ENCODE results near the gene EFHC1. TPM values are rescaled to one million over a fixed set of nuclear protein-coding genes. Genes with fewer than 3 reads are reported as not detected.

EFHC1 gene
- polyA plus RNA-seq, 3 donors from 2014 or later = 3.9 to 6.6 (median 5.0) TPM

DNA sequence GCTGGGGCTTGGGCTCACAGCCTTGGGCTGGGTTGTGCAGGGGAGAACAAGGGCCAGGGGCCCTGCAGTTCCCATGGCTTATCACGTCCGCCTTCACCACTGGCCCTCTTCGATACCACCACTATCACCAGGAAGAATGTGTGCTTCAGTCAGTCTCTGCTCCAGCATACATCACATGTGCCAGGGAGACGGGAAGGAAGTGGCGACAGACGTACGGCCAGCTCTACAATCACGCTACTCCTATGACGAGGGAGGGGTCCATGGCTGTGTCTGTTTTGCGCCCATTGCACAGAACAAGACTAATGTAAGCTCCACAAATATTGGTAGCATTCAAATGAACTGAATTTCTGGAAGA, 84.6 kb downstream of the EFHC1 start:
- peaks cover 19 to 24% of the 10 kb centered on the region in 2 donors for H3K4me1 Mint-ChIP-seq
- no peak for DNase-seq

DNA sequence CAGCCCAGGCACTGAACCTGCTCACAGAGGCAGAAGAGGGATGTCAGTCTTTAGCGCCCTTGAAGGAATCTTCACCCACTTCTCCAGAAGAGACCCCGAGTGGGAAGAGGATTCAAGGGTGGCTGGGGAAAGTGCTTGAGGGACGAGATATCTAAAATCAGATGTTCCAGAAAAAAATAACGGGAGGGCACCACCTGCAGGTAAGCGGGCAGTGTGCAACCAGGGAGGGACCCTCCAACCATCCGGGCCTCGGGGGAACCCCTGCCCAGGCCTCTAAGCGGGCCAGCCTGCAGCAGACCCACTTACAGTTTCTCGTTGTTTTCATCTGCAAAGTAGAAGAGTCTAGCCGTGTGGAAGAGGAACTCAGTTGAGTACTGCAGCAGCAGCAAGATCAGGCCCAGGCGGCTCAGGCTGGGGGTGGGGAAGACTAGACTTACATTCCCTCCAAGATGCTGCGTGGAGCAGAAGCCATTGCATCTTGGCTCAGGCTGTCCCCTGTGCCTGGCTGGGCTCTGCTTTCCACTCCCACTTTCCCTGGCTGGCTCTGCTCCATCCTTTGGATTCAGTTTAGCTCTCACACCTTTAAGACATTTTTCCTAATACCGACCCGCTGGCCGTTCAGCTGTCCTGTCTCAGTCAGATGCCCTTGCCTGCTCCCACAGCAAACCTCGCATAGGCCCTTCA, 85.7 kb downstream of the EFHC1 start:
- H3K36me3 Mint-ChIP-seq = peaks cover 20 to 37% (median 22%) of the 10 kb centered on the region in 3 donors
- peaks cover 19 to 24% of the 10 kb centered on the region in 2 donors for H3K4me1 Mint-ChIP-seq
- DNase-seq = no peak
- peak overlapping the region in 3 of 6 donors; percentile 8 to 34 (median 30) for H3K27ac Mint-ChIP-seq
- H3K27me3 Mint-ChIP-seq (ENCODE audit: low read depth in 3 of 3) = peaks cover 0 to 4% (median 0%) of the 10 kb centered on the region in 3 donors
- no peaks in the 10 kb centered on the region for H3K9me3 Mint-ChIP-seq
- no peak overlapping the region for H3K4me3 Mint-ChIP-seq

More for the DNA sequence above, 84.6 kb downstream of the EFHC1 start:
- Mint-ChIP-seq H3K4me3 (peak overlapping the region in 1 of 5 donors; percentile 58), H3K27me3 (ENCODE audit: low read depth in 3 of 3) (peaks cover 0 to 2% (median 0%) of the 10 kb centered on the region in 3 donors), H3K36me3 (peaks cover 18 to 30% (median 20%) of the 10 kb centered on the region in 3 donors), H3K9me3 (no peaks in the 10 kb centered on the region), H3K27ac (peak overlapping the region in 3 of 6 donors; percentile 36 to 80 (median 36))

DNA sequence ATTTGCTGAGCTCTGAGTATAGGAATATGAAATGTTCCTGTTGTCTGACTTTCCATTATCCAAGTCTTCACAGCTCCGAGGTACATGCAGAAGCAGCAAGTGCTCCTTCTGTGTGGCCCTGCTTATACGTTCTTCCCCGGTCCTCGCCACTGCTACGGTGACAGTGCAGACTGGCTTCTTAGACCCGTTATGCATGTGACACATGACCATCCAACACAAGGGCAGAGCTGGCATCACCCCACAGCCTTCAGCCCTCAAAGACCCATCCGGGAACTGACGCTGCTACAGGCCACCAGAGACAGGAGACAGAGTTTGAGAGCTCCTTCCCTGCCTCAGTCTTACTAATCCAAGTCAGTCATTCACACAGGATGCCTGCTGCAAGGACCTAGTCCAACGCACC, 86.3 kb downstream of the EFHC1 start:
- H3K4me1 Mint-ChIP-seq = peaks cover 19 to 24% of the 10 kb centered on the region in 2 donors
- no peak for DNase-seq
- H3K27me3 Mint-ChIP-seq (ENCODE audit: low read depth in 3 of 3) = peaks cover 0 to 4% (median 0%) of the 10 kb centered on the region in 3 donors
- H3K4me3 Mint-ChIP-seq = no peak overlapping the region
- no peaks in the 10 kb centered on the region for H3K9me3 Mint-ChIP-seq
- H3K27ac Mint-ChIP-seq = peak overlapping the region in 3 of 6 donors; percentile 30 to 48 (median 34)
- peaks cover 20 to 38% (median 22%) of the 10 kb centered on the region in 3 donors for H3K36me3 Mint-ChIP-seq

DNA sequence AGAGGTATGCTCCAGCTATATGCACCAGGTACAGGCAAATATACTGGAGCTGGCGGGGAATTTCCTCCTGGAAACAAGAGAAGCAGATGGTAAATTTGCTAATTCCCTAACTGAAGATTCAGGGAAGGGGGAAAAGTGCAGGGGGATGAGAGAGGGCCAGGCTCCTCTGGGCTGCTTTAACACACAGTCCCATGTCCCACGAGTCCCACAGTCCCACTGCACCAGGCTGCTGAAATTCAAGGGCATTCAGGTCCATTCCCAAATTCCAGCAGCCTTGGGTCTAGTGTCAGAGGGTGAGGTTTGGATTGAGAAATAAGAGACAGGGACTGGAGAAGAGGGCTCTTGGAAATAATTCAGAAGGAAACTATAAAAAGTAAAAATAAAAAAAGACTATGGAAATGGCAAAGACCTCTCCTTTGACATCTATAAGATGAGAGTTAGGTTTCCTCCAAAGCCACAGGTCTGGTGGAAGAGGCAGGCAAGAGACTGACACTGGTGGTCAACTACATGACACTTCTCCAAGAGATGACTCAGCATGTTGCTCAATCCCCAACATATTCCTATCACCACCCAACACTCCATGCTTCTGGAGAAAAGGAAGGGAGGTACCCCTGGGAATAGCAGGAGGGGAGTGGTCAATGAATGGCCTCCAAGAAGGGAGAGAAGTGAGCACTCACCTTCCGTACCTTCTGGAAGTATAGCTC, 87.6 kb downstream of the EFHC1 start:
- DNase-seq = no peak
- Mint-ChIP-seq H3K9me3 (no peaks in the 10 kb centered on the region), H3K4me3 (no peak overlapping the region), H3K36me3 (peaks cover 24 to 48% (median 28%) of the 10 kb centered on the region in 3 donors), H3K4me1 (peaks cover 19 to 21% of the 10 kb centered on the region in 2 donors), H3K27ac (no peak overlapping the region), H3K27me3 (ENCODE audit: low read depth in 3 of 3) (peaks cover 0 to 4% (median 0%) of the 10 kb centered on the region in 3 donors)

DNA sequence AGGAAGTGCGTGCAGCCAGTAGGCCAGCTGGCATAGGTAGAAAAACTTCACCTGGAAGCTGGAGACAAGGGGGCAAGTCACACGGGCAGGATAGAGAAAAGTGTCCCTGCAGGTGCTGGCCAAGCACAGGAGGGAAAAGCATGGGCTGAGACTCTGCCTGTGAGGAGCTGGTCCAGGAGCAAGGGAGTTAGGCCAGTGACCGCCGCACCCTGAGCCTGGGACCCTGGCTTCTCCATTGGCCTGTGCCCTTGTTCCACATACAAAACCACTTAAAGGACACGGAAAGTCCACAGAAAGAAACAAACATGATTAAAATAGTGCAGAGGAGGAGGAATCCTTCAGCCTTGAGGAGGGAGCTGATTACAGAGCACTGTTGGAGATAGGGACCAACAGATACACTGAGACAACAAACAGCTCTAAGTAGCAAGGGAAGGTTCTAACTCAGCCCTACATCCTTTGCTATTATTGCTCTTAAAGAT, 88.2 kb downstream of the EFHC1 start:
- peaks cover 19% of the 10 kb centered on the region in 2 donors for H3K4me1 Mint-ChIP-seq
- peaks cover 0 to 4% (median 0%) of the 10 kb centered on the region in 3 donors for H3K27me3 Mint-ChIP-seq (ENCODE audit: low read depth in 3 of 3)
- DNase-seq = no peak
- H3K9me3 Mint-ChIP-seq = no peaks in the 10 kb centered on the region
- H3K27ac Mint-ChIP-seq = no peak overlapping the region
- peaks cover 22 to 52% (median 30%) of the 10 kb centered on the region in 3 donors for H3K36me3 Mint-ChIP-seq
- H3K4me3 Mint-ChIP-seq = no peak overlapping the region

DNA sequence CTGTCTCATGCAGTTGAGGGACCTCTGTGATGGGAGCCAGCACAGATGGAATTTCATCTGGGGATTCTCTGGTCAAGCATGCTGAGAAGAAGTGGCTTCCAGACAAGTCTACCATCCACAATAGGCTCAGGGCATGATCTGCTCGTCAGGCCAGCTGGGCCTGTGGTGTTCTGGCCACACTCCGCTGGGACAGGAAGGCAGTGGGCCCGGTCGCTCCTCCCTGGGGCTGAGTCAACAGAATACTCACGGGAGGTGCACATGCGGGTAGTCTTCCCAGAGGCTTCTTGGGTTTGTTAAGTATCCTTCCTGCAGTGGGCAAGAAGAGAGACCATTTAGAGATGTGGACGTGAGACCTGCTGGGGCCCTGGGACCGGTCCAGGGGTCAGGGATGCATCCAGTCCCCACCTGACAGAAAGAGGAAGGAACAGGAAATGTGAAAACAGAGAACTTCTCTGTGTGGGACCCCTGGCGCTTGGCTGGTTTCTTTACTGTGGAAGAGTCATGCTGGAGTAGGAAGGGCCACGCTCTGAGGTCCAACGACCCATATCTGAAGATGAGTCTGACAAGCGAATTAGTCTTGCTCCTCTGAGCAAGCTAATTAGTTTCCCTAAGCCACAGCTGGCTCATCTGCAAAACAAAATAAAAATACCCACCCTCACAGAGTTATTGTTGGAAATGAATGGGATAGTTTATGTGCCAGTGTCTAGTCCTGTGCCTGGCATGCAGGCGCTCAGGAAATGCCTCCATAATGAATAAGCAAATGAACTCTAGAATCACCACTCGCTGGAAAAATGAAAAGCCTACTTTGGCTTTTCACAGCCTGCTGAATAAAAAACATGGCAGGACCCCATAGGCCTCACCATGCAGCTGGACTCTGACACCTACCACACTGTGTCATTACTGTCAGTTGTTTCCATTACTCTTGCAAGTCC, 89.4 kb downstream of the EFHC1 start:
- Mint-ChIP-seq H3K36me3 (peaks cover 24 to 62% (median 40%) of the 10 kb centered on the region in 3 donors), H3K4me3 (no peak overlapping the region), H3K4me1 (peaks cover 7 to 11% of the 10 kb centered on the region in 2 donors), H3K27me3 (ENCODE audit: low read depth in 3 of 3) (peaks cover 0 to 4% (median 0%) of the 10 kb centered on the region in 3 donors), H3K27ac (no peak overlapping the region), H3K9me3 (no peaks in the 10 kb centered on the region)
- DNase-seq = no peak

DNA sequence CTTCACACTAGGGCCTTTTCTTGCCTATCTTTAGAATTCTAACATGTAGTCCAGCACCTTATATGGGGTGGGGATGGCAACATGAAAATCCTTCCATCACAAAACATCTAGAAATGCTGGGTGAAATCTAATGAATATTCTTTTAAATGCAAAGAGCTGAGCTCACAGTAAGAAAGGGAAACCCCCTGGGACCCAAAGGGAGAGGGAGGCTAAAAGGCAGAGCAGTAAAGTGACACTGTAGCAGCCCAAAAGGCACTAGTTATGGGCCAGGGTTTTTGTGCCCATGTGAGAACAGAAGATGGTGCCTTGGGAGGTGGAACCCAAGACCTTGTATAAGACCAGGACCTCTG, 90.0 kb downstream of the EFHC1 start:
- H3K9me3 Mint-ChIP-seq = no peaks in the 10 kb centered on the region
- no peak for DNase-seq
- no peak overlapping the region for H3K4me3 Mint-ChIP-seq
- H3K36me3 Mint-ChIP-seq = peaks cover 30 to 62% (median 45%) of the 10 kb centered on the region in 3 donors
- H3K27ac Mint-ChIP-seq = peak overlapping the region in 1 of 6 donors; percentile 16
- peaks cover under 1 to 5% of the 10 kb centered on the region in 2 donors for H3K4me1 Mint-ChIP-seq
- H3K27me3 Mint-ChIP-seq (ENCODE audit: low read depth in 3 of 3) = peaks cover 0 to 4% (median 2%) of the 10 kb centered on the region in 3 donors

DNA sequence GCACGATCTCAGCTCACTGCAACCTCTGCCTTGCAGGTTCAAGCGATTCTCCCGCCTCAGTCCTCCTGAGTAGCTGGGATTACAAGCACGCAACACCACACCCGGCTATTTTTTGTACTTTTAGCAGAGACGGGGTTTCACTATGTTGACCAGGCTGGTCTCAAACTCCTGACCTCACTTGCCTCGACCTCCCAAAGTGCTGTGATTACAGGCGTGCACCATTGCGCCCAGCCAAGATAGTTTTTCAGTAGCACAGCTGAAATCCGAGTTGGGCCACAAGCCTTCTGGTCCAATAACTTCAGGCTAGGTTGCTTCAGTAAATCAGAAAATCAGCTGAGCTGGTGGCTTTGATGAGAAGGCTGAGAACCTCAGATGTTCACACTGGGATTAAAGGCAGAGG, 91.0 kb downstream of the EFHC1 start:
- no peak for DNase-seq
- Mint-ChIP-seq H3K27ac (no peak overlapping the region), H3K36me3 (peaks cover 37 to 70% (median 45%) of the 10 kb centered on the region in 3 donors), H3K27me3 (ENCODE audit: low read depth in 3 of 3) (peaks cover 0 to 2% (median 2%) of the 10 kb centered on the region in 3 donors), H3K9me3 (no peaks in the 10 kb centered on the region), H3K4me3 (no peak overlapping the region), H3K4me1 (peaks cover 0 to 4% of the 10 kb centered on the region in 2 donors)

DNA sequence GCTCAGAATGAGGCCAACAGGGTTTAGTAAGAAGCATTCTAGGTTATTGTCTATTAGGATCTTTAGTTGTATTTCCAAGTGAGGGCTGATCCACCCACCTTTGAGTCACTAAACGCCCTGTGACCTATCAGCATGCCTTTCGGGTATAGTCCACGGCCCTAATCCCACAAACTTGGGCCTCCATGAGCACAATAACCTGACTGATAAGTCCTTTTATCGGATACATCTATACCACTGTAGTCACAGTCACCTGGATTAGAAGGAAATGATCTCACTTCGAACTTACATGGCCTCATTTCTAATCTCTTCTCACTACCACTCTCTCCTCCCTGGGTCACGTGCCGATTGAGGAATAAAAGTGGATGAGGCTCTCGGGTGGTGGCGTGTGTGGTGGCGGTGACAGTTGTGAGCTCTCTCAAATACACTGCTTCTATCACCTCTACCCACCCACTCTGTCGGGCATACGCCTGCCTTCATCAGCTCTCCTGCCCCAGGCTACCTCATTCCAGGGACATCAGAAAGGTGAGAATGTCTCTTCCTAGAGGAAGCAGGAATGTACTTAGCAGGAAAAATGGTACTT, 91.5 kb downstream of the EFHC1 start:
- peaks cover 0 to 4% of the 10 kb centered on the region in 2 donors for H3K4me1 Mint-ChIP-seq
- peaks cover 0 to 2% (median 2%) of the 10 kb centered on the region in 3 donors for H3K27me3 Mint-ChIP-seq (ENCODE audit: low read depth in 3 of 3)
- no peaks in the 10 kb centered on the region for H3K9me3 Mint-ChIP-seq
- H3K36me3 Mint-ChIP-seq = peaks cover 32 to 69% (median 45%) of the 10 kb centered on the region in 3 donors
- H3K4me3 Mint-ChIP-seq = no peak overlapping the region
- H3K27ac Mint-ChIP-seq = peak overlapping the region in 1 of 6 donors; percentile 53
- no peak for DNase-seq

DNA sequence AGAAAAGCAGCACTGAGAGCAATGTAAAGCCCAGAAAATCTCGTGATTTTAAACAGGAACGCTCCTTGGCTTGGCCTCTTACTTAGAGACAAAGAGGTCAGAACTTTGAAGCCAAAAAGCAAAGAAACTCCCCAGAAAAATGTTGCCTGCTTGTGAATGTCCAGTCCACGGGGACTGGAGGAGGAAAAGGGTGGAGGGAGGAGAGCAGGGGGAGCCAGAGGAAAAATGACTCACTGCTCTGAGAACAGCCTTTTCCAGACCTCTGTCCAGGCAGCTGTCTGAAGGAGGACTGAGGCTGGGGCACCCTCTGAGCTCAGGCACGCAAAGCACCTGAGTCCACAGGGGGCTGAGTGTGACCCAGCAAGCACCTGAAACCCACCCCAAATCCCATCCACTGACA, 92.1 kb downstream of the EFHC1 start:
- peak overlapping the region in 1 of 6 donors; percentile 53 for H3K27ac Mint-ChIP-seq
- H3K27me3 Mint-ChIP-seq (ENCODE audit: low read depth in 3 of 3) = peaks cover 0 to 2% (median 2%) of the 10 kb centered on the region in 3 donors
- peaks cover 32 to 71% (median 45%) of the 10 kb centered on the region in 3 donors for H3K36me3 Mint-ChIP-seq
- no peak for DNase-seq
- H3K4me1 Mint-ChIP-seq = peaks cover 0 to 4% of the 10 kb centered on the region in 2 donors
- no peaks in the 10 kb centered on the region for H3K9me3 Mint-ChIP-seq
- no peak overlapping the region for H3K4me3 Mint-ChIP-seq

DNA sequence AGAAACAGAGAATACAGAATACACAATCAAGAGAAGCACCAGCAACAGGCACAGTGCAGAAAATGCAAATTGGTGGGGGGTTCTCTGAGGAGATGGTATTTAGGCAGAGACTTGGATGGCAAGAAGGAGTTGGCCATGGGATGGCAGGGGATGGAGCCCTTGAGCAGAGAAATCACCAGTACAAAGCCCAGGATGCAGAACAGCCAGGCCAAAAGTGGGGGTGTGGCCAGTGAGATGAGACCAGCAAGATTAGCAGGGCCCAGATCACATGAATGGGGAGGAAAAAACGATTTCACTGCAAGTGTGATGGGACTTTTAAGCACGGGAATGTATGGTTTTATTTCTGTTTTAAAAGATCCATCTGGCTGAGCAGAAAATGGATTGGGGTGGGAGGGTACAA, 93.3 kb downstream of the EFHC1 start:
- Mint-ChIP-seq H3K4me3 (no peak overlapping the region), H3K27ac (peak overlapping the region in 1 of 6 donors; percentile 74)

DNA sequence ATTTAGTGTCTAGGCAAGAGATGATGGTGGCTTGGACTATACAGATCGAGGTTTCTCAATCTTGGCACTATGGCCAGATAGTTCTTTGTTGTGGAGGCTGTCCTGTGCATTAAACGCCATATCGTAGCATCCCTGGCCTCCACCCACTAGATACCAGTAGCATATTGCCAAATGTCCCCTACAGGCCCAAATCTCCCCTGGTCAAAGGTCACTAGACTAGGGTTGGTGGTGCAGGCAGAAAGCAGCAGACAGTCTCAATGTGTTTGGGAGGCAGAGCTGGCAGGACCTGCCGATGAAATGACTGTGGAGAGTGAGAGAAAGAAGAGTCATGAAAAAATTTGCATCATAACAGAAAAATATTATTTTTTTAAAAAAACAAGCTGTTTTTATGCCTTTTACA, 93.8 kb downstream of the EFHC1 start:
- Mint-ChIP-seq H3K36me3 (peaks cover 27 to 66% (median 41%) of the 10 kb centered on the region in 3 donors), H3K4me1 (peaks cover 0 to 11% of the 10 kb centered on the region in 2 donors), H3K9me3 (no peaks in the 10 kb centered on the region), H3K27ac (no peak overlapping the region), H3K27me3 (ENCODE audit: low read depth in 3 of 3) (peaks cover 0 to 2% (median 2%) of the 10 kb centered on the region in 3 donors), H3K4me3 (no peak overlapping the region)
- DNase-seq = no peak

More for the DNA sequence above, 93.3 kb downstream of the EFHC1 start:
- Mint-ChIP-seq H3K27me3 (ENCODE audit: low read depth in 3 of 3) (peaks cover 0 to 2% (median 2%) of the 10 kb centered on the region in 3 donors), H3K9me3 (no peaks in the 10 kb centered on the region), H3K36me3 (peaks cover 28 to 69% (median 41%) of the 10 kb centered on the region in 3 donors), H3K4me1 (peaks cover 0 to 8% of the 10 kb centered on the region in 2 donors)
- DNase-seq = no peak

DNA sequence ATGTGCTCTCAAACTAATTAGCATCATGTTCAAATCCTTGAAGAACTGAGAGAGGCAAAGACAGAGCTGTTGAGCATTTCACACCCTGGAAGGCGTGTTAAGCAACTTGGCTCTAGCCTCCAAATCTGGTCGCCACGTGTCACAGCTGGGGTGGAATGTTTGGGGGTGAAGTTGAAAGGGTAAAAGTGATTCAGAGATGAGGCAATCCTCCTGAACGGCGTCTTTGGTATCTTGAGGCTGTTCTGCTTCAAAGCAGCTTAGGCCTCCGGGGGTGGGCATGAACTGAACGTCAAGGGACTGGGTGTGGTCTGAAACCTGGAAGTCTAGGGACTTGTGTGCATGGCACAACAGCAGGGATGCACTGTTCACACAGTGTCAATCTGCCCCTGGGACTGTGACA, 94.4 kb downstream of the EFHC1 start:
- Mint-ChIP-seq H3K4me3 (no peak overlapping the region), H3K36me3 (peaks cover 24 to 63% (median 44%) of the 10 kb centered on the region in 3 donors), H3K9me3 (no peaks in the 10 kb centered on the region), H3K27me3 (ENCODE audit: low read depth in 3 of 3) (peaks cover 0 to 2% (median 2%) of the 10 kb centered on the region in 3 donors), H3K27ac (no peak overlapping the region), H3K4me1 (peaks cover 0 to 15% of the 10 kb centered on the region in 2 donors)
- DNase-seq = no peak
